GM19468 (cell line): ENCODE results near the gene RBM44.
"Not testable (repeated sequence)": the region's sequence is repeated elsewhere in the genome, so short reads cannot be mapped to it uniquely, and the experiment has no call there.

Source experiments
- ATAC-seq: cut with Tn5 transposase; IDR thresholded peaks from one replicate; pipeline ENCODE4 v1.9.1; 2021; ENCODE audit warnings: mild to moderate bottlenecking, moderate library complexity, moderate number of reproducible peaks; ENCODE audit not compliant: unreplicated experiment; ENCODE audit errors: extremely low read depth

The RBM44 gene

GRCh38 chr2:237848940-237849339 is 50.4 kb downstream of the RBM44 start:
- ATAC-seq, result not testable (repeated sequence)

GRCh38 chr2:237854295-237854694 is 55.7 kb downstream of the RBM44 start:
- no peak for ATAC-seq

- ATAC-seq, result no peak
Measured at GRCh38 chr2:237857791-237858190, 59.2 kb downstream of the RBM44 start.

- no peak for ATAC-seq
Measured at GRCh38 chr2:237858294-237859081, 59.9 kb downstream of the RBM44 start.

GRCh38 chr2:237859082-237859433 is 60.5 kb downstream of the RBM44 start:
- no peak for ATAC-seq

- no peak for ATAC-seq
Measured at GRCh38 chr2:237859533-237860272, 61.1 kb downstream of the RBM44 start, which contains the start of gene RAMP1. Gene RAMP1 (plus strand): TSS chr2:237859623. CDS start chr2:237859676, 53 bp downstream.

- ATAC-seq, result no peak
Measured at GRCh38 chr2:237860273-237860935, 61.8 kb downstream of the RBM44 start.

- no peak for ATAC-seq
Measured at GRCh38 chr2:237861875-237862527, 63.4 kb downstream of the RBM44 start.

GRCh38 chr2:237862528-237862895 is 63.9 kb downstream of the RBM44 start:
- ATAC-seq, result no peak

- ATAC-seq, result no peak
Measured at GRCh38 chr2:237863102-237863511, 64.5 kb downstream of the RBM44 start.

GRCh38 chr2:237863689-237864443 is 65.3 kb downstream of the RBM44 start:
- ATAC-seq, result no peak

- ATAC-seq, result no peak
Measured at GRCh38 chr2:237864444-237864931, 65.9 kb downstream of the RBM44 start.

- ATAC-seq, result no peak
Measured at GRCh38 chr2:237864940-237865622, 66.5 kb downstream of the RBM44 start.

- ATAC-seq, result no peak
Measured at GRCh38 chr2:237865623-237866041, 67.1 kb downstream of the RBM44 start.

GRCh38 chr2:237866101-237866621 is 67.6 kb downstream of the RBM44 start:
- ATAC-seq, result no peak

- no peak for ATAC-seq
Measured at GRCh38 chr2:237867465-237867864, 68.9 kb downstream of the RBM44 start.

GRCh38 chr2:237868074-237868473 is 69.5 kb downstream of the RBM44 start:
- ATAC-seq, result not testable (repeated sequence)

- ATAC-seq, result no peak
Measured at GRCh38 chr2:237868631-237869342, 70.2 kb downstream of the RBM44 start.
